ENCODE results near the gene CR2. TPM values are rescaled to one million over a fixed set of nuclear protein-coding genes. Genes with fewer than 3 reads are reported as not detected.

Gene CR2
- total RNA-seq, 1 experiment from 2014 or later: 1.8 TPM

DNA sequence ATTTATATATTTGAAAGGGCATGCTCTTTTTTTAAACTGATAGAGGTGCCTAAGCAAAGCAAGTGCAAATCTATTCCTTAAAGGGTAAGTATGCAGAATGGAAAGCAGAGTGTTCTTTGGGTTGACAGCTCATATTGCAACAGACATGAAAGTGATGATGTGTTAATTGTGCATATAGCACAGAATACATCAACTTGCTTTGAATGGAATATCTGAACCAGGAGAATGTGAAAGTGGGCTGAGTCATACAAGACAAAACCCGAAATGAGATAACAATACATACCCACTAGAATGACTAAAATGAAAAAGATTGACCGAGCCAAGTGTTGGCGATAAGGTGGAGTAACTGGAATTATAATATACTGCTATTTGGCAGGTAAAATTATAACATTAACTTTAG lies 46.2 kb downstream of the CR2 start:
- Histone ChIP-seq H3T11ph (ENCODE audit: low read length) (no peak overlapping the region), H2AFZ (ENCODE audit: low read length) (no peak overlapping the region), H2BK120ac (ENCODE audit: low read depth, low read length, poor library complexity, severe bottlenecking) (no peak overlapping the region), H2BK20ac (ENCODE audit: low read depth, low read length, poor library complexity, severe bottlenecking) (no peak overlapping the region), H3K4me2 (ENCODE audit: insufficient read depth, insufficient read length, low read length) (no peak overlapping the region), H4K8ac (replicated peaks; ENCODE audit: insufficient read length, low read depth, low read length) (no peak overlapping the region), H3K18ac (ENCODE audit: insufficient read length, low read depth, low read length) (no peak overlapping the region), H2BK15ac (ENCODE audit: low read depth, low read length) (no peak overlapping the region), H3K9me3 (ENCODE audit: control insufficient read depth, low read depth, low read length) (no peaks in the 10 kb centered on the region), H3K79me1 (ENCODE audit: insufficient read depth, low read depth, low read length, poor library complexity, severe bottlenecking) (no peaks in the 10 kb centered on the region), H3K27ac (ENCODE audit: insufficient read length, low read depth, low read length) (no peak overlapping the region), H3K4me1 (ENCODE audit: insufficient read depth, low read length) (peaks cover 2% of the 10 kb centered on the region; the same call in 1 of the 2 replicates), H3K23ac (ENCODE audit: insufficient read length, low read depth, low read length) (no peak overlapping the region), H3K27me3 (ENCODE audit: insufficient read depth, low read length) (peaks cover 7% of the 10 kb centered on the region; the same call in 1 of the 2 replicates), H3K9ac (ENCODE audit: extremely low read depth, insufficient read length, low read length) (no peak overlapping the region), H3K23me2 (ENCODE audit: insufficient read length, low read depth, low read length, poor library complexity, severe bottlenecking) (peaks cover 9% of the 10 kb centered on the region), H4K91ac (ENCODE audit: insufficient read length, low read depth, low read length) (no peak overlapping the region), H3K79me2 (ENCODE audit: insufficient read depth, low read length) (no peaks in the 10 kb centered on the region), H2BK5ac (ENCODE audit: insufficient read length, low read length) (no peak overlapping the region), H2AK5ac (ENCODE audit: insufficient read length, low read length) (no peak overlapping the region), H4K5ac (ENCODE audit: insufficient read length, low read depth, low read length) (no peak overlapping the region), H3K56ac (ENCODE audit: insufficient read length, low read depth, low read length) (no peak overlapping the region), H4K20me1 (ENCODE audit: control insufficient read depth, insufficient read depth, insufficient read length) (no peaks in the 10 kb centered on the region), H3K14ac (ENCODE audit: insufficient read depth, low read length) (no peak overlapping the region), H3K4ac (ENCODE audit: low read depth, low read length) (no peak overlapping the region), H2BK12ac (ENCODE audit: insufficient read length, low read depth, low read length) (no peak overlapping the region)
- no peaks in the 10 kb centered on the region; a peak in 1 of 7 replicates for H3K36me3 Mint-ChIP-seq (ENCODE audit: insufficient read depth in 1 of 3, low read depth in 3 of 3)
- no peak overlapping the region for H3K27ac Mint-ChIP-seq
- DNase-seq: no peak
- H3K27me3 Mint-ChIP-seq (ENCODE audit: low read depth): peaks cover 42% of the 10 kb centered on the region
- no peaks in the 10 kb centered on the region for H3K9me3 Mint-ChIP-seq
- WGBS (ENCODE audit: extremely low coverage, insufficient read length, low lambda C conversion rate): no CpG with 5 or more reads among the region's 3 CpGs
- H3K4me3 Mint-ChIP-seq: no peak overlapping the region
- peaks cover 9 to 10% of the 10 kb centered on the region in 2 experiments for H3K4me1 Mint-ChIP-seq
- TF ChIP-seq, protein P1, sequence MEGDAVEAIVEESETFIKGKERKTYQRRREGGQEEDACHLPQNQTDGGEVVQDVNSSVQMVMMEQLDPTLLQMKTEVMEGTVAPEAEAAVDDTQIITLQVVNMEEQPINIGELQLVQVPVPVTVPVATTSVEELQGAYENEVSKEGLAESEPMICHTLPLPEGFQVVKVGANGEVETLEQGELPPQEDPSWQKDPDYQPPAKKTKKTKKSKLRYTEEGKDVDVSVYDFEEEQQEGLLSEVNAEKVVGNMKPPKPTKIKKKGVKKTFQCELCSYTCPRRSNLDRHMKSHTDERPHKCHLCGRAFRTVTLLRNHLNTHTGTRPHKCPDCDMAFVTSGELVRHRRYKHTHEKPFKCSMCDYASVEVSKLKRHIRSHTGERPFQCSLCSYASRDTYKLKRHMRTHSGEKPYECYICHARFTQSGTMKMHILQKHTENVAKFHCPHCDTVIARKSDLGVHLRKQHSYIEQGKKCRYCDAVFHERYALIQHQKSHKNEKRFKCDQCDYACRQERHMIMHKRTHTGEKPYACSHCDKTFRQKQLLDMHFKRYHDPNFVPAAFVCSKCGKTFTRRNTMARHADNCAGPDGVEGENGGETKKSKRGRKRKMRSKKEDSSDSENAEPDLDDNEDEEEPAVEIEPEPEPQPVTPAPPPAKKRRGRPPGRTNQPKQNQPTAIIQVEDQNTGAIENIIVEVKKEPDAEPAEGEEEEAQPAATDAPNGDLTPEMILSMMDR (conservative IDR thresholded peaks at IDR 0.05): no peak

Data from H9 (cell line).